HG03565 (cell line): Measurements from ENCODE around the gene CNN2.

Experiments used
- ATAC-seq: cut with Tn5 transposase; IDR thresholded peaks from one replicate; pipeline ENCODE4 v1.9.1; 2021; ENCODE audit warnings: mild to moderate bottlenecking, moderate library complexity; ENCODE audit not compliant: unreplicated experiment

CNN2 gene

DNA sequence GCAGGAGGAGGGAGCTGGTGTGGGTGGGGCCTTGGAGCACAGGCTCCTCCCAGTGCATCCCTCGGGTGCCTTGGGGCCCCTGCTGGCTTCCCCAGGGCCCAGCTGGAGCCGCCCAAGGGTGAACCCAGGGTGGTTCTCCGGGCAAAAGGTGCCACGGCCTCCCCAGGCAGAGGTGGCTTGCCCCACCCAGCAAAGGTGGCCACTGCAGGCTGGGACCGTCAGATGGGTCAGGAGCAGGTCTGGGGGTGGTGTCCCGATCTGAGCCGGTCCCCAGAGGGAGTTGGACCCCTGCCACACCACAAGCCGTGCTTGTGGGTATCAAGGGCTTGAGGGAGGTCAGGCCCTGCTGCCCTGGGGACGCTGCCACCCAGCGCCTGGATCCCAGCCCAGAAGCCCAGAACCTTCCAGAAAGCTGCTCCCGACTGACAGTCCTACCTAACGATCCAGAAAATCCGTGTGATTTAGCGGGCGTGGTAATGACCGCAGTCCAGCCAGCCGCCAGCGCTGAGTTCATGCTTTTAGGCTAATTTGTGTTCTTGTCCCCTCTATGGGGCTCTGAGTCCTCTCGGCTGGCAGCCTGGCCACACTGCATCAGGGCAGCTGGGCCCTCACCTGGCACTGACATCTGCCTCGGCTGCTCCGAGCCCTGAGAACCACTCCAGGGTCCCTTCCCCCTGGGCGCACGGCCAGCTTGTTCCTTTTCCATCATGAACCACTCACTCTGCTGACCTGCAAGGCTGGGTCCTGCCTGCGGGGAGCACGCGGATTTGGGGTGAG is 31.2 kb upstream of the CNN2 start:
- ATAC-seq = no peak

DNA sequence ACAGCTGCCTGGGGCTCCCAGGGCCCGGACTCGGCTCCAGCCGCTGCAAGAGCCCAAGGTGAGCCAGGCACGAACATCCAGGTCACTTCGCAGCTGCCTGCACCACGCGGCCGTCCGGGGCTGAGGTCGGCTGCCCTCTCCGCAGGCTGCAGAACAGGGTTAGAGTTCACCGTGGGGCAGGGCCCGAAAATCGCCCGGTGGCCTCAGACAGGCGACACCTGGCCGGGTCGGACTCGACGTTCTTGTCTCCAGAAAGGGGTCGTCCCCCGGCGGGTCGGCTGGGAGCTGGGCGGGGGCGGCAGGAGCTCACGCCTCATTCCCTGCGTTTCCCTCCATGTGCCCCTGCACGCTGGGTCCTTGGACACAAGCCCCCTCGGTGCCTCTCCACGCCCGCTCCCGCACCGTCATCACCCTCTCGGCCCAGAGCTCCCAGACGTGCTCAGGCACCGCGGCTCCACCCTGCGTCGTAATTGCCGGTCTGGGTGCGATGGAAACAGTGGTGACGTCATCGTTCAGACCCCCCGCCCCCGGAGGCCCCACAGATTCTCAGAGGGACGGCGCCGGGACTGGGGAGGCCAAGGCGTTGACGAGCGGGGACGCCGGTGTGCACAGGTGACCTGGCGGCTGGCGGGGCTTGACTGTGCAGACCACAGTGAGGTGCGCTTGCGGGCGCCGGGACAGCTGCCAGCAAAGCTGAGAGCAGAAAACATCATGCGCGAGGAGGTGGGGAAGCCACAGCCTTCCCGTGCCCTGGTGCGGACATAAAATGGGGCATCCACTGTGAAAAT is 30.2 kb upstream of the CNN2 start:
- ATAC-seq = no peak

DNA sequence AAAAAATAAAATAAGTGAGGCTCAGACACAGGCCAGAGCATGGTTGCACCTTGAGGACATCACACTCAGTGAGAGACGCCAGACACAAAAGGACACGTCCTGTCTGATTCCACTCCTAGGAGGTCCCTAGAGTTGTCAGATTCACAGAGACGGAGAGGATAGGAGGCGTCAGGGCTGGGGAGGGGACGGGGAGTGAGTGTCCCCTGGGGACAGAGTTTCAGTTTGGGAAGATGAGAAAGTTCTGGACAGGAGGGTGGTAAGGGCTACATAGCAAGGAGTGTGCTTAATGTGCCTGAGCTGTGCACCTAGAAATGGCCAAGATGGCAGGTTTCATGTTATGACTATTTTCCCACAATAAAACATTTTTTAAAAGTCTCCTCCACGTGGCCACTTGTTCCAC is 28.3 kb upstream of the CNN2 start:
- no peak for ATAC-seq

DNA sequence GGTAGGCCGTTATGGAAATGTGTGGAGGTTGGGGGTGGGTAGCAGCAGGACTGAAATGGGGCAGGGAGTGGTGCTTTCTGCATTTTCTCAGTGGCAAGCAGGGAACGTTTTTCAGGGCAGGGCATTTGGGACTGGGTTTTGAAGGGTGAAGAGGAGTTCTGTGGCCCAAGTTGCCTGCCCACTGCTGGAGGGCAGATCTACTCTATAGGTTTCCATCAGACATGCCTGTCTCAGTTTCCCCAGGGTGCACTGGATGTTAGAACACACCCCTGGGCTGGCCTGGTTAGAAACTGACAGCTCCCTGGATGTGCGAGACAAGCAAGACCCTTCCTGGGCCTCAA is 27.1 kb upstream of the CNN2 start:
- ATAC-seq = no peak

DNA sequence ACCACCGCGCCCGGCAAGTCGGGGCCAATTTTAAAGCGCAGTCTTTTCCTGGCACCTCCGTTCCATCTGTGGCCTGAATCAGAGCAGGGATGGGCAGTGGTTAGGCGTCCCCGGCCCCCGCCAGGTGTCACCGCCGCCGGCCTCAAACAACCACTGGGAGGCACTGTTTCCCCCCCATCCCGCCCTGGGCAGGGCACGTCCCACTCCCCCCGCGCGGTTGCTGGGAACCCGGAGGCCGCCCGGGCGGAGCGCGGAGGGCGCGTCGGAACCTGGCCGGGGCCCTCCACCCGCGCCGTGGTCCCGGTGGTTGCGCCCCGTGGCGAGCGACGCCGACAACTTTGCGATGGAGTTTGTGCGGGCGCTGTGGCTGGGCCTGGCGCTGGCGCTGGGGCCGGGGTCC is 26.3 kb upstream of the CNN2 start, which contains the start of gene GRIN3B:
TSS of gene GRIN3B (plus strand) at position 325 of the 400 bp plus-strand sequence. CDS start at position 344, 19 bp downstream.
- ATAC-seq = no peak

DNA sequence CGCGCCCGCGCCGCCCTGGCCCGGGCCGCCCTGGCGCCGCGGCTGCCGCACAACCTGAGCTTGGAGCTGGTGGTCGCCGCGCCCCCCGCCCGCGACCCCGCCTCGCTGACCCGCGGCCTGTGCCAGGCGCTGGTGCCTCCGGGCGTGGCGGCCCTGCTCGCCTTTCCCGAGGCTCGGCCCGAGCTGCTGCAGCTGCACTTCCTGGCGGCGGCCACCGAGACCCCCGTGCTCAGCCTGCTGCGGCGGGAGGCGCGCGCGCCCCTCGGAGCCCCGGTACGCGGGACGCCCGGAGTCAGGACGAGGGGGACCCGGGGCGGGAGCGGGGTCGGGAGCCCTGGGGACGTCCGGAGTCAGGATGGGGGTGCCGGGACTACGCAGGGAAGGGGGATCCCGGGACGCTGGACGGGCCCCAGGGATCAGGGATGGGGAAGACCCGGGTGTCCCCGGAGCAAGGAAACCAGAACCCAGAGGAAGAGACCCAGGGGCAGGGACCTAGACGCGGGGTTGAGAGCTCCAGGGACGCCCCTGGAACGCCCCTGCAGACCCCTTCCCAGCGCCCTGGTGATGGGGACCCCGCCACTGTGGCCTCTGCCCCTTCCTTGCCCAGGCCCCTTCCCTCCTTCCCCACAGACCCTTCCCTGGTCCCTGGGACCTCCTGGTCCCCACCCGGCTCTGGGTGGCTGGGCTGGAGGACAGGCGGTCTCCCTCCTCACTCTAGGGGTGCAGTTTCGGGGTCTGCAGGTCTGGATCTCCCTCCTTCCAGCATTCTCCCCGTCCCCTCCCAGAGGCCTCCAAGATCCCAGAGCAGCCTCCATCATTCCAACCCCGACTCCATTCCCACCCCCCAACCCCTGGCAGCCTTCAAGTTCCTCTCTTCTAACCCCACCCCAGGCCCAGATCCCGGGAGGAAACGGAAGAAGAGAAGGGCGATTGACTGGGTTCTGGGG is 25.5 kb upstream of the CNN2 start:
- no peak for ATAC-seq

DNA sequence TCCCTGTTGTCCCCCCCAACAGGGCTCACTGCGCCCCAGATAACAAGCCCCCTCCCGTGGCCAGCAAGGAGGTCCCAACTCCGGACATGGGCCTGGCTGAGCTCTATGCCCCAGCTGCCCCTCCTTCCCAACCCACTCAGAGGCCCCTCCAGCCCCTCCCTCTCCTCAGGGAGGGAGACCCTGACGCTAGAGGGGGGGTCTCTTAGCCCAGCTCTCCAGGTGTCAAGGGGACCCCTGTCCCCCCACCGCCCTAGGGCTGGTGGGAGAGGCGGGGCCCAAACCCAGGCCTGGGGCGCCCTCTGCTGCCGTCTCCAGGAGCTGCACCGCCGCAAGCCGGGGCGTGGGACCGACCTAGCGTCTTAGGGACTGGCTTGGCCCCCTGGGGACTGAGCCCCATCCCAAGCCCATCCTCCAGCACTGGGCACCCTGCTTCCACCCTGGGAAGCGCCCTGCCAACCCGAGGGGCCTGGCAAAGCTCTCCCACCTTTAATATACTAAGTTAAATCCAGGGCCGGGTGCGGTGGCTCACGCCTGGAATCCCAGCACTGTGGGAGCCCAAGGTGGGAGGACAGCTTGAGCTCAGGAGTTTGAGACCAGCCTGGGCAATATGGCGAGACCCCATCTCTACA is 24.8 kb upstream of the CNN2 start:
- no peak for ATAC-seq

DNA sequence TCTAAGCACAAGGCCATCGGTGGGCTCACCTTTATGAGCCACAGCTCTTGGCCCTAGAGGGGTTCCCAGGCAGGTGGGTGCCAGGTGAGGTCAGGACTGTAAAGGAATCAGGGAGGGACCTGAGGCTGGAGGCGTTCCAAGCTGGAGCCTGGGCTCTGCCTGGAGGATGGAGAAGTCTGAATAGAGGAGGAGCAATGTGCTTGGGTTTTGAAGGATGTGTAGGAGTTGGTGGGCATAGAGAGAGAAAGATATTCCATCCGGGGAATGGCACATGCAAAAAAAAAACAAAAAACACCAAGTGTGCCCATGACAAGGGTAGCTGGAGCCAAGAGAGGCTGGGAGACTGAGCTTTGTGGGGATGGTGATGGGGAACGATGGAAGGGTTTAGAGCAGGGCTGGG is 23.8 kb upstream of the CNN2 start:
- no peak for ATAC-seq

DNA sequence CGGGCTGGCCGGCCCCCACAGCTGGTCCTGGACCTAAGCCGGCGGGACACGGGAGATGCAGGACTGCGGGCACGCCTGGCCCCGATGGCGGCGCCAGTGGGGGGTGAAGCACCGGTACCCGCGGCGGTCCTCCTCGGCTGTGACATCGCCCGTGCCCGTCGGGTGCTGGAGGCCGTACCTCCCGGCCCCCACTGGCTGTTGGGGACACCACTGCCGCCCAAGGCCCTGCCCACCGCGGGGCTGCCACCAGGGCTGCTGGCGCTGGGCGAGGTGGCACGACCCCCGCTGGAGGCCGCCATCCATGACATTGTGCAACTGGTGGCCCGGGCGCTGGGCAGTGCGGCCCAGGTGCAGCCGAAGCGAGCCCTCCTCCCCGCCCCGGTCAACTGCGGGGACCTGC is 23.1 kb upstream of the CNN2 start:
- no peak for ATAC-seq

DNA sequence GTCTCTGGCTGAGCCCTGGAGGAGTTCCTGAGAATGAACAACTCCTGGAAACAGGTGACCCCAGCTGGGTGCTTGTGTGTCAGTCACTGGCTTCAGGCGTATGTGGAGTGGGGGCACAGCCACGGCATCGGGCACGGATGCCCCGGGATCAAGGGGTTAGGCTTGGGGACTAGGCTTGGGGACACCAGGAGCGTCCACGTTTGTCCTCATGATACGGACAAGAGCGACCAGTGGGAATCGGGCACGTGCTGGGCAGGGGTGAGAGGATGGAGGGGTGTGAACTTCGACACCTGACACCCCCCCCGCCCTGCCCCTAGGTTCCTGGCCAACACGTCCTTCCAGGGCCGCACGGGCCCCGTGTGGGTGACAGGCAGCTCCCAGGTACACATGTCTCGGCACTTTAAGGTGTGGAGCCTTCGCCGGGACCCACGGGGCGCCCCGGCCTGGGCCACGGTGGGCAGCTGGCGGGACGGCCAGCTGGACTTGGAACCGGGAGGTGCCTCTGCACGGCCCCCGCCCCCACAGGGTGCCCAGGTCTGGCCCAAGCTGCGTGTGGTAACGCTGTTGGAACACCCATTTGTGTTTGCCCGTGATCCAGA is 22.1 kb upstream of the CNN2 start:
- ATAC-seq = no peak

DNA sequence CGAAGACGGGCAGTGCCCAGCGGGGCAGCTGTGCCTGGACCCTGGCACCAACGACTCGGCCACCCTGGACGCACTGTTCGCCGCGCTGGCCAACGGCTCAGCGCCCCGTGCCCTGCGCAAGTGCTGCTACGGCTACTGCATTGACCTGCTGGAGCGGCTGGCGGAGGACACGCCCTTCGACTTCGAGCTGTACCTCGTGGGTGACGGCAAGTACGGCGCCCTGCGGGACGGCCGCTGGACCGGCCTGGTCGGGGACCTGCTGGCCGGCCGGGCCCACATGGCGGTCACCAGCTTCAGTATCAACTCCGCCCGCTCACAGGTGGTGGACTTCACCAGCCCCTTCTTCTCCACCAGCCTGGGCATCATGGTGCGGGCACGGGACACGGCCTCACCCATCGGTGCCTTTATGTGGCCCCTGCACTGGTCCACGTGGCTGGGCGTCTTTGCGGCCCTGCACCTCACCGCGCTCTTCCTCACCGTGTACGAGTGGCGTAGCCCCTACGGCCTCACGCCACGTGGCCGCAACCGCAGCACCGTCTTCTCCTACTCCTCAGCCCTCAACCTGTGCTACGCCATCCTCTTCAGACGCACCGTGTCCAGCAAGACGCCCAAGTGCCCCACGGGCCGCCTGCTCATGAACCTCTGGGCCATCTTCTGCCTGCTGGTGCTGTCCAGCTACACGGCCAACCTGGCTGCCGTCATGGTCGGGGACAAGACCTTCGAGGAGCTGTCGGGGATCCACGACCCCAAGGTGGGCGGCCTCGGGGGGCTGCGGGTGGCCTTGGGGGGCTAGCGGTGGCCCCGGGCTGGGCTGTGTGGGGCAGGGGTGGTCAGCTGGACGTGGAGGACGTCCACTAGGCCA is 21.4 kb upstream of the CNN2 start:
- no peak for ATAC-seq

DNA sequence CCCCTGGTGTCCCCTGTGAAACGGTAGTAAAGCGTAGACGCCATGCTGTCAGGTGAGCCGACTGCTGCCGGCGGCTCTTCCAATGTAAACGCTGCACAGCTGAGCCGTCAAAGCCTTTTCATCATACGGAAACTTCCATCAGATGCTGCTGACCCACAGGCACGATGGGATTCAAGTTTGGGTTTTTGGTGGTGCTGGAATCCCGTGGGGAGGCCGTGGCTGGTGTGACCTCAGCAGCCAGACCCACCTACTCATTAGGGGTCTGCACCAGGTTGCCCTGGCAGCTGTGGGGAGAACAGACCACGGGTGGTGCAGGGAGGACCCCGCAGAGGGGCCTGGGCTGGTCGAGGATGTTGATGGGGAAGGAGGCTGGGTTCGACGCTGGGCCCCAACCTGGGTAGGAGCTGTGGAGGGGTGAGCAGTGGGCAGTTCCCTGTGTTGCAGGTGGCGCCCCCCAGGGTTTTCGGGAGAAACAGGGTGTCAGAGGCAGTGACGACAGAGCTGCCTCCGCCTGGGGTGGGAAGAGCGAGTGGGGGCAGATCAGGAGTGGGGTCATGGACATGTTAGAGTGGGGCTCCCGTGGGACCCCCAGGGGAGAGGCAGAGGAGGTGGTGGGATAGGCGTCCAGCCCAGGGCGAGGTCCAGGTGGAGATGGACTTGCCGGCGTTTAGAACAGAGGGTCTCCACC is 19.6 kb upstream of the CNN2 start:
- ATAC-seq = no peak

DNA sequence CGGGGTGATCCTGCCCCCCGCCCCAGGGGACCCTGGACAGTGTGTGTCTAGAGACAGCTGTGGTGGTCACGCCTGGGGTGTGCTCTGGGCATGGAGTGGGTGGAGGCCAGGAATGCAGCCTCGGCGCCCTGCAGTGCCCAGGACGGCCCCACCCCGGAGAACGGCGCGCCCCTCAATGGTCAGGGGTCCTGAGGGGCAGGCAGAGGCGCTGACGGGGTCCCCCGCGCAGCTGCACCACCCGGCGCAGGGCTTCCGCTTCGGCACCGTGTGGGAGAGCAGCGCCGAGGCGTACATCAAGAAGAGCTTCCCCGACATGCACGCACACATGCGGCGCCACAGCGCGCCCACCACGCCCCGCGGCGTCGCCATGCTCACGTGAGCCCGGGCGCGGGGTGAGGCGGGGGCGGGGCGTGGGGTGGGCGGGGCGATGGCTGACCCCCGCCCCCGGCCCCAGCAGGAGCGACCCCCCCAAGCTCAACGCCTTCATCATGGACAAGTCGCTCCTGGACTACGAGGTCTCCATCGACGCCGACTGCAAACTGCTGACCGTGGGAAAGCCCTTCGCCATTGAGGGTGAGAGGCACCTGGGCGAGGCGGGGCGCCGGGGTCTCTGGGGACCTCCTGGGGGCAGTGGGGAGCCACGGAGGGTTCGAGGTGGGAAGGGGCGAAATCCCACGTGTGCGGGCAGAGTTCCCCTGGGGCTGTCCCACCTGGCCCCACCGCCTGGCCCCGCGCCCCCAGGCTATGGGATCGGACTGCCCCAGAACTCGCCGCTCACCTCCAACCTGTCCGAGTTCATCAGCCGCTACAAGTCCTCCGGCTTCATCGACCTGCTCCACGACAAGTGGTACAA is 18.8 kb upstream of the CNN2 start:
- no peak for ATAC-seq

DNA sequence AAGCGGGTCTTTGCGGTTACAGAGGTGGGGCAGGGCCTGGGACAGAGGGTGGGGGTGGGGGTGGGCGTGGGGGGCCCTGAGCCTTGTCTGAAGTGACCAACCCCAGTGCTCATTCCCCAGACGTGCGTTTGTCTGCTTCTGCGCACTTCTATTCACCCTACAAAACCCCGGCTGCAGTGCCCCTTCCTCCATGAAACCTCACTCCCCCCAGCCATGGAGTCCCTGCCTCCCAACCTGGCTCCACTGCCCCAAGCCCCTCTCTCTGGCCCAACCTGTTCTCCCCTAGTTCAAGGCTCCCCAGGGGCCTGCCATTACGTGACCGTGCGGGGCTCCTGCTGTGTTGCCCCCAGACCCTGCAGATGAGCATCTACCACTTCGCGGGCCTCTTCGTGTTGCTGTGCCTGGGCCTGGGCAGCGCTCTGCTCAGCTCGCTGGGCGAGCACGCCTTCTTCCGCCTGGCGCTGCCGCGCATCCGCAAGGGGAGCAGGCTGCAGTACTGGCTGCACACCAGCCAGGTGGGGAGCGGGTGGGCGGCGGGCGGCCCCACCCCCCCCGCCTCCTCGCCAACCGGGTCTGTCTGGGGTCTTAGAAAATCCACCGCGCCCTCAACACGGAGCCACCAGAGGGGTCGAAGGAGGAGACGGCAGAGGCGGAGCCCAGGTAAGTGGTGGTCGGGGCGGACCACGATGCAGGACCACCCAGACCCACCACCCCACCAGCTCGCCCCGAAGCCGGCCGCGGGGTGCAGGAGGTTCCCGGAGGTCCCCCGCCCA is 18.0 kb upstream of the CNN2 start:
- ATAC-seq = no peak

DNA sequence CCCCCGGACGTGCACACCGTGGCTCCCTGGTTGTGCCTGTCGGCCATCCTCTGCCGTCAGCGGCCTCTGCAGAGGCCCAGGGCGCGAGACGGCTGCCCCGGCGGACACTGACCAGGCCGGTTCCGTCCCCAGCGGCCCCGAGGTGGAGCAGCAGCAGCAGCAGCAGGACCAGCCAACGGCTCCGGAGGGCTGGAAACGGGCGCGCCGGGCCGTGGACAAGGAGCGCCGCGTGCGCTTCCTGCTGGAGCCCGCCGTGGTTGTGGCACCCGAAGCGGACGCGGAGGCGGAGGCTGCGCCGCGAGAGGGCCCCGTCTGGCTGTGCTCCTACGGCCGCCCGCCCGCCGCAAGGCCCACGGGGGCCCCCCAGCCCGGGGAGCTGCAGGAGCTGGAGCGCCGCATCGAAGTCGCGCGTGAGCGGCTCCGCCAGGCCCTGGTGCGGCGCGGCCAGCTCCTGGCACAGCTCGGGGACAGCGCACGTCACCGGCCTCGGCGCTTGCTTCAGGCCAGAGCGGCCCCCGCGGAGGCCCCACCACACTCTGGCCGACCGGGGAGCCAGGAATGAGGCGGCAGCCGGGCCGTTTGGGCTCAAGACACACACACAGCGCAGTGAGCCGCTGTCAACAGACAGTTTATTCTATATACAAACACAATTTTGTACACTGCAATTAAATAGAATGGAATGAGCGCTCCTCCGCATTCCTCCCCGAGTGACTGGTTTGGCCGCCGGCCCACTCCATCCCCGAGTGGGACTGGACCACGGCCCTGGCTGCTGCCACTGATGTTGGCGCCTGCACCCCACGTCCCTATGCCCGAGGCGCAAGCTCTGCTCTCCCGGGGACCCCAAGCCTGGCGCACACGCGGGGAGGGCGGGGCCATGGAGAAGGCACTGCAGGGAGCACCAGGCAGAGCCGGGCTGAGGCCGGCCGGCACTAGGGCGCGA is 17.1 kb upstream of the CNN2 start:
- no peak for ATAC-seq

DNA sequence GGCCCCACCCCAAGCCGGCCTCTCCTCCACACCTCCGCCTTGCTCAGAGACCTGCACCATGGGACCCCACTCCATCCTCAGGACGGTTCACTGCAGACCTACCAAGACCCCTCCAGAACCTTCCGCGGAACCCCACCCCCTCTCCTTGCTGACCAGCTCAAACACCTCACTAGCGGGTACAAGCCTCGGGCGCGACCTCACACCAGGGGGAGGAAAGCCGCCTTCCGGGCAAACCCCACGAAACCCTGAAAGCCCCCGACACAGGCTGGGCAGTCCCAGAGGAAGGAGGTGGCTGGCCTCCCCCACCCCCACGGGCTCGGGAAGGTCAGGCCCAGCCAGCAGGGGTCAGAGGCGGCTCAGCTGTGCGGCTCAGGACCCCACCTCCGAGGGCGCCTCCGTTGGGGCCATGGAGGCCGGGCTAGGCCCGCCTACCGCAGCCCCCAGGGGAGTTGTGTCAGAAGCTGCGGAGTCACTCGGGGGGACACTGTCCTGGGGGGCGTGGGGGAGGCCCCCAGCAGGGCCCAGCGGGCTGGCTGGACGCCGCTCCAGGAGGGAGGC is 16.3 kb upstream of the CNN2 start:
- ATAC-seq = no peak
